Neuronal stem cell (in vitro differentiated cells): Measurements from ENCODE around the gene DUSP28.

ENCODE experiments used
- DNase-seq: peaks from one replicate; pipeline ENCODE4 v3.0.0-alpha.2; 2013; ENCODE audit warnings: low spot score
- H2AFZ ChIP-seq: one replicate; pipeline ENCODE4 v1.6.1; 2013; ENCODE audit warnings: mild to moderate bottlenecking, low read length, inconsistent platforms
- H2AK5ac ChIP-seq: 2 replicates; pipeline ENCODE4 v1.6.1; 2013; ENCODE audit warnings: low read depth, mild to moderate bottlenecking, inconsistent platforms, low read length, moderate library complexity, mixed read lengths
- H2BK120ac ChIP-seq: 2 replicates; pipeline ENCODE4 v1.6.1; 2013; ENCODE audit warnings: low read depth, mild to moderate bottlenecking, inconsistent platforms, low read length, moderate library complexity, mixed read lengths
- H2BK12ac ChIP-seq: one replicate; pipeline ENCODE4 v1.6.1; 2013; ENCODE audit warnings: low read length, inconsistent platforms
- H2BK15ac ChIP-seq: 2 replicates; pipeline ENCODE4 v1.6.1; 2013; ENCODE audit warnings: mild to moderate bottlenecking, low read length, inconsistent platforms, mixed read lengths
- H2BK5ac ChIP-seq: one replicate; pipeline ENCODE4 v1.6.1; 2013; ENCODE audit warnings: inconsistent platforms, mild to moderate bottlenecking, low read length, moderate library complexity
- H3K14ac ChIP-seq: one replicate; pipeline ENCODE4 v1.6.1; 2013; ENCODE audit warnings: low read length, inconsistent platforms
- H3K18ac ChIP-seq: 2 replicates; pipeline ENCODE4 v1.6.1; 2013; ENCODE audit warnings: low read length, inconsistent platforms
- H3K23ac ChIP-seq: 2 replicates; pipeline ENCODE4 v1.6.1; 2013; ENCODE audit warnings: low read depth, mild to moderate bottlenecking, mixed read lengths, low read length, inconsistent platforms; ENCODE audit not compliant: poor library complexity
- H3K27ac ChIP-seq: replicated peaks from 3 replicates; pipeline ENCODE4 v1.5.1; 2013; ENCODE audit warnings: low read length, inconsistent platforms
- H3K27me3 ChIP-seq, 3 experiments: 2 replicates each; pipeline ENCODE4 v1.6.1; 2013; ENCODE audit warnings: low read length in 3 of 3, mild to moderate bottlenecking in 2 of 3, inconsistent platforms in 1 of 3, low read depth in 1 of 3, mixed read lengths in 1 of 3, moderate library complexity in 1 of 3; ENCODE audit not compliant: control insufficient read depth in 3 of 3, insufficient read depth in 3 of 3
- H3K36me3 ChIP-seq, 2 donors: replicated peaks in 1 of 2; 2 replicates each; pipeline ENCODE4 v1.6.1; 2013; ENCODE audit warnings: low read length in 2 of 2; ENCODE audit not compliant: control insufficient read depth in 2 of 2, insufficient read depth in 2 of 2
- H3K4ac ChIP-seq: 2 replicates; pipeline ENCODE4 v1.6.1; 2013; ENCODE audit warnings: inconsistent platforms, mild to moderate bottlenecking, low read length, moderate library complexity
- H3K4me1 ChIP-seq, 2 donors: 1 replicate in 1 of 2; 2 replicates in 1 of 2; pipeline ENCODE4 v1.6.1; 2013; ENCODE audit warnings: low read length in 2 of 2, low read depth in 1 of 2; ENCODE audit not compliant: control insufficient read depth in 2 of 2, insufficient read depth in 1 of 2
- H3K4me2 ChIP-seq: one replicate; pipeline ENCODE4 v1.6.1; 2013; ENCODE audit warnings: mild to moderate bottlenecking, low read length, inconsistent platforms; ENCODE audit not compliant: insufficient read depth, poor library complexity, severe bottlenecking
- H3K4me3 ChIP-seq, 2 donors: 2 replicates each; pipeline ENCODE4 v1.5.1; 2013; ENCODE audit warnings: low read length in 2 of 2, mild to moderate bottlenecking in 2 of 2, inconsistent platforms in 1 of 2, moderate library complexity in 1 of 2
- H3K79me1 ChIP-seq: one replicate; pipeline ENCODE4 v1.6.1; 2013; ENCODE audit warnings: low read depth, mild to moderate bottlenecking, inconsistent platforms, low read length, moderate library complexity
- H3K9ac ChIP-seq: one replicate; pipeline ENCODE4 v1.6.1; 2013; ENCODE audit warnings: mild to moderate bottlenecking, low read depth, low read length, inconsistent platforms; ENCODE audit not compliant: poor library complexity
- H3K9me3 ChIP-seq, 2 donors: replicated peaks in 1 of 2; 2 replicates each; pipeline versions ENCODE3 to v1.6.1; 2013; ENCODE audit warnings: low read length in 2 of 2, mild to moderate bottlenecking in 2 of 2, inconsistent platforms in 1 of 2, low read depth in 1 of 2, mixed read lengths in 1 of 2, moderate library complexity in 1 of 2; ENCODE audit not compliant: control insufficient read depth in 2 of 2, insufficient read depth in 1 of 2
- H4K8ac ChIP-seq: one replicate; pipeline ENCODE4 v1.6.1; 2013; ENCODE audit warnings: low read depth, mild to moderate bottlenecking, inconsistent platforms, low read length, moderate library complexity
- H4K91ac ChIP-seq: one replicate; pipeline ENCODE4 v1.6.1; 2013; ENCODE audit warnings: low read length, low read depth, mild to moderate bottlenecking, inconsistent platforms; ENCODE audit not compliant: poor library complexity
- WGBS, 2 donors: extraction: QIAGEN DNeasy Blood & Tissue Kit; methylation state at CpG; one replicate each; pipeline ENCODE4 v1.1.7; 2013; ENCODE audit warnings: missing lambda C conversion rate in 2 of 2, mixed read lengths in 1 of 2; ENCODE audit not compliant: insufficient read length in 2 of 2, insufficient replicate concordance in 1 of 2; ENCODE audit errors: extremely low coverage in 2 of 2; 5-methylcytosine and 5-hydroxymethylcytosine counted together

DUSP28 gene

GRCh38 chr2:240556553-240557100 lies 3.5 kb upstream of the DUSP28 start:
- Histone ChIP-seq H2BK12ac (no peak overlapping the region), H3K4me1 (peaks cover 4 to 7% of the 10 kb centered on the region in 2 donors), H3K36me3 (peaks cover 2 to 53% of the 10 kb centered on the region in 2 donors), H3K27ac (no peak overlapping the region), H3K9ac (no peak overlapping the region), H2BK15ac (no peak overlapping the region), H3K23ac (no peak overlapping the region), H2AK5ac (no peak overlapping the region), H3K4me2 (no peak overlapping the region), H4K91ac (no peak overlapping the region), H3K4ac (no peak overlapping the region), H3K14ac (no peak overlapping the region), H2AFZ (no peak overlapping the region), H3K79me1 (peaks cover 11% of the 10 kb centered on the region), H3K27me3 (peaks cover 0 to 11% (median 0%) of the 10 kb centered on the region in 3 experiments), H3K9me3 (no peaks in the 10 kb centered on the region), H4K8ac (no peak overlapping the region), H3K4me3 (no peak overlapping the region), H2BK120ac (no peak overlapping the region), H3K18ac (no peak overlapping the region), H2BK5ac (no peak overlapping the region)
- WGBS, 2 donors, result no CpG with 5 or more reads among the region's 9 CpGs
- no peak for DNase-seq

GRCh38 chr2:240557101-240557751 lies 2.9 kb upstream of the DUSP28 start:
- no peak for DNase-seq
- H2BK5ac ChIP-seq, result no peak overlapping the region
- H3K9me3 ChIP-seq, result no peaks in the 10 kb centered on the region
- no peak overlapping the region for H4K8ac ChIP-seq
- WGBS, 2 donors, result no CpG with 5 or more reads among the region's 51 CpGs
- H3K4me2 ChIP-seq, result peak overlapping the region; percentile 65
- H3K18ac ChIP-seq, result peak overlapping the region; percentile 30
- peaks cover 0 to 11% (median 0%) of the 10 kb centered on the region in 3 experiments for H3K27me3 ChIP-seq
- H3K23ac ChIP-seq, result no peak overlapping the region
- no peak overlapping the region for H2BK120ac ChIP-seq
- no peak overlapping the region for H4K91ac ChIP-seq
- no peak overlapping the region for H2BK15ac ChIP-seq
- H3K14ac ChIP-seq, result no peak overlapping the region
- no peak overlapping the region for H2BK12ac ChIP-seq
- peaks cover 7% of the 10 kb centered on the region in 2 donors for H3K4me1 ChIP-seq
- H3K4me3 ChIP-seq, result no peak overlapping the region
- H2AFZ ChIP-seq, result no peak overlapping the region
- peaks cover 2 to 47% of the 10 kb centered on the region in 2 donors for H3K36me3 ChIP-seq
- no peak overlapping the region for H3K4ac ChIP-seq
- peak overlapping the region; percentile 67 for H3K9ac ChIP-seq
- peaks cover 11% of the 10 kb centered on the region for H3K79me1 ChIP-seq
- H2AK5ac ChIP-seq, result peak overlapping the region; percentile 23
- H3K27ac ChIP-seq, result no peak overlapping the region

DNA sequence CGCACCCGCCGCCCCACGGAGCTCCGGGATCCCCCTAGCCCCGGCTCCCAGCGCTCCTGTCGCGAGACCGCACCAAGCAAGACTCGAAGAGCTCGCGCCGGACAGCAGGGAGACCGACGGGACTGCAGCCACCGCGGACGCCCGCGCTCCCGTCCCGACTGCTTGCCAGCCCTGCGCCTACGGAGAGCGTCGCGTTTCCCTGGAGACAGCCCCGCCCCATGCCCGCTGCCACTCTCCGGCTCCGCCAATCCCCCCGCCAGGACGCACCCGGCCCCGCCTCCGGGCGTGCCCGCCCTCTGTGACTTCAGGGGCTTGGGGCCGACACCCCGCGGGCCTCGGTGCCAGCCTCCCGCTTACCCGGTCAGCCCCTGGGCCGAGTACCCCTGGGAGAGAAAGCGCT lies 2.3 kb upstream of the DUSP28 start, which contains the start of gene ANKMY1:
TSS of gene ANKMY1 (minus strand) at position 181 of the 400 bp plus-strand sequence. CDS start 653 bp downstream, outside the sequence.
- H3K4me2 ChIP-seq, result peak within 1 kb of the TSS; percentile 65
- H2BK120ac ChIP-seq, result no peak within 1 kb of the TSS
- H3K14ac ChIP-seq, result no peak within 1 kb of the TSS
- peak within 1 kb of the TSS in 1 of 2 donors; percentile 31 for H3K4me3 ChIP-seq
- peak within 1 kb of the TSS; percentile 13 for H3K23ac ChIP-seq
- peak; percentile 78 for DNase-seq
- H2BK15ac ChIP-seq, result peak within 1 kb of the TSS; percentile 45
- H3K4me1 ChIP-seq, result peaks cover 7% of the 10 kb centered on the region in 2 donors
- no peak within 1 kb of the TSS for H4K91ac ChIP-seq
- peak within 1 kb of the TSS; percentile 30 for H3K18ac ChIP-seq
- H3K36me3 ChIP-seq, result peaks cover 2 to 47% of the 10 kb centered on the region in 2 donors
- peak within 1 kb of the TSS; percentile 67 for H3K9ac ChIP-seq
- H2BK5ac ChIP-seq, result no peak within 1 kb of the TSS
- peak within 1 kb of the TSS; percentile 23 for H2AK5ac ChIP-seq
- peaks cover 0 to 11% (median 0%) of the 10 kb centered on the region in 3 experiments for H3K27me3 ChIP-seq
- no CpG with 5 or more reads among the region's 47 CpGs for WGBS, 2 donors
- H3K27ac ChIP-seq, result no peak within 1 kb of the TSS
- H2AFZ ChIP-seq, result no peak within 1 kb of the TSS
- H4K8ac ChIP-seq, result no peak within 1 kb of the TSS
- H2BK12ac ChIP-seq, result no peak within 1 kb of the TSS
- peaks cover 11% of the 10 kb centered on the region for H3K79me1 ChIP-seq
- no peak within 1 kb of the TSS for H3K4ac ChIP-seq
- no peaks in the 10 kb centered on the region for H3K9me3 ChIP-seq

GRCh38 chr2:240558236-240558761 lies 1.9 kb upstream of the DUSP28 start:
- peaks cover 7% of the 10 kb centered on the region in 2 donors for H3K4me1 ChIP-seq
- no peak overlapping the region for H3K4ac ChIP-seq
- H2AK5ac ChIP-seq, result no peak overlapping the region
- no peak overlapping the region for H3K27ac ChIP-seq
- H3K4me2 ChIP-seq, result peak overlapping the region; percentile 65
- H2AFZ ChIP-seq, result no peak overlapping the region
- H3K36me3 ChIP-seq, result peaks cover 0 to 44% of the 10 kb centered on the region in 2 donors
- WGBS, 2 donors, result no CpG with 5 or more reads among the region's 18 CpGs
- no peak overlapping the region for H4K91ac ChIP-seq
- H3K79me1 ChIP-seq, result peaks cover 7% of the 10 kb centered on the region
- H2BK120ac ChIP-seq, result no peak overlapping the region
- H2BK12ac ChIP-seq, result no peak overlapping the region
- H4K8ac ChIP-seq, result no peak overlapping the region
- no peak overlapping the region for H3K14ac ChIP-seq
- H3K4me3 ChIP-seq, result peak overlapping the region in 1 of 2 donors; percentile 31
- peak overlapping the region; percentile 13 for H3K23ac ChIP-seq
- peak overlapping the region; percentile 5 for H3K18ac ChIP-seq
- H2BK5ac ChIP-seq, result no peak overlapping the region
- no peaks in the 10 kb centered on the region for H3K9me3 ChIP-seq
- no peak overlapping the region for H3K9ac ChIP-seq
- DNase-seq, result no peak
- H3K27me3 ChIP-seq, result peaks cover 0 to 11% (median 0%) of the 10 kb centered on the region in 3 experiments
- peak overlapping the region; percentile 45 for H2BK15ac ChIP-seq
